A549 (cell line): ENCODE data around the gene FAM107B. TPM values are rescaled to one million over a fixed set of nuclear protein-coding genes. Genes with fewer than 3 reads are reported as not detected.
A peak's percentile ranks its signal among the peaks of the same experiment; 100 is the strongest.

Experiments
- ATAC-seq, 2 experiments: fragments of 200-7000 bp in 1 of 2; fragments of >200 bp in 1 of 2; cut with Nextera tagmentation in 1 of 2; cut with Tn5 transposase in 1 of 2; 3 replicates each; pipeline versions ENCODE4 v1.8.0 to v1.9.1; 2018 to 2020; ENCODE audit warnings: mild to moderate bottlenecking in 1 of 2, moderate library complexity in 1 of 2
- CTCF ChIA-PET: fragments of 300-600 bp; sonication (Branson Sonifier 250); formaldehyde crosslinking; extraction: SDS; loops from one replicate; lab custom pipeline; 2021; ENCODE audit warnings: antibody characterized with exemption, inconsistent platforms; lab: Yijun Ruan, JAX
- POLR2A ChIA-PET: fragments of 350-600 bp; formaldehyde crosslinking; extraction: SDS; loops from one replicate; lab custom pipeline; 2021; ENCODE audit warnings: antibody characterized with exemption, inconsistent platforms; lab: Yijun Ruan, JAX
- DNase-seq, 2 experiments: peaks; one replicate each; pipeline versions ENCODE4 v3.0.0 to v3.0.0-alpha.2; 2011 to 2016; ENCODE audit warnings: low read depth in 1 of 2, low spot score in 1 of 2
- FAIRE-seq: peaks from 2 replicates; lab custom pipeline; 2011; peaks lifted over from hg19 to GRCh38; lab: Jason Lieb, UNC
- H3K27ac ChIP-seq, 2 experiments: fragments of >200 bp; sonication (Bioruptor Twin); formaldehyde crosslinking; 3 replicates each; pipeline ENCODE4 v1.5.1; 2016 to 2017
- H3K4me1 ChIP-seq: fragments of >200 bp; sonication (Bioruptor Twin); formaldehyde crosslinking; 3 replicates; pipeline ENCODE4 v1.6.1; 2016
- H3K4me2 ChIP-seq: fragments of >200 bp; sonication (Bioruptor Twin); formaldehyde crosslinking; 3 replicates; pipeline ENCODE4 v1.6.1; 2016
- H3K4me3 ChIP-seq: fragments of >200 bp; sonication (Bioruptor Twin); formaldehyde crosslinking; 3 replicates; pipeline ENCODE4 v1.5.1; 2016
- H3K9me3 ChIP-seq: fragments of >200 bp; sonication (Bioruptor Twin); formaldehyde crosslinking; 3 replicates; pipeline ENCODE4 v1.6.1; 2016
- CBX2 ChIP-seq: fragments of 200-600 bp; sonication (generic); IDR thresholded peaks from 2 replicates; pipeline ENCODE4 v1.6.1; 2016; ENCODE audit warnings: low read depth, mild to moderate bottlenecking, borderline replicate concordance
- CHD2 ChIP-seq: fragments of 150-350 bp; IDR thresholded peaks from 2 replicates; pipeline ENCODE4 v1.6.1; 2014; ENCODE audit warnings: low read length; ENCODE audit not compliant: partially characterized antibody
- CTCF ChIP-seq: fragments of >200 bp; sonication (Bioruptor Twin); formaldehyde crosslinking; IDR thresholded peaks from 3 replicates; pipeline ENCODE4 v1.5.1; 2016
- E2F6 ChIP-seq: IDR thresholded peaks from 2 replicates; pipeline ENCODE4 v1.6.1; 2012; ENCODE audit warnings: low read depth, borderline replicate concordance
- EHF ChIP-seq: fragments of 250-450 bp; sonication (Bioruptor Pico); IDR thresholded peaks from 2 replicates; pipeline ENCODE4 v1.5.0; 2020; ENCODE audit warnings: mild to moderate bottlenecking
- EHMT2 ChIP-seq: fragments of 200-600 bp; sonication (generic); IDR thresholded peaks from 2 replicates; pipeline ENCODE4 v1.6.1; 2016; ENCODE audit warnings: antibody characterized with exemption, low read depth, mild to moderate bottlenecking, moderate library complexity
- ESRRA ChIP-seq: fragments of 150-350 bp; IDR thresholded peaks from 2 replicates; pipeline ENCODE4 v1.6.1; 2014; ENCODE audit warnings: mild to moderate bottlenecking, low read length, borderline replicate concordance
- FOSB ChIP-seq: fragments of 250-450 bp; sonication (Bioruptor Pico); IDR thresholded peaks from 2 replicates; pipeline ENCODE4 v1.5.0; 2020; ENCODE audit warnings: mild to moderate bottlenecking, moderate library complexity
- FOSL2 ChIP-seq, 2 experiments: fragments of 450-650 bp in 1 of 2; fragments of >200 bp in 1 of 2; sonication (Bioruptor Twin) in 1 of 2; formaldehyde crosslinking; IDR thresholded peaks; 2 replicates each; pipeline versions ENCODE4 v1.5.0 to v1.6.1; 2016 to 2020; ENCODE audit warnings: mild to moderate bottlenecking in 1 of 2, moderate library complexity in 1 of 2
- HES2 ChIP-seq: fragments of >200 bp; sonication (Bioruptor Twin); formaldehyde crosslinking; IDR thresholded peaks from 2 replicates; pipeline ENCODE4 v1.6.1; 2016
- HEYL ChIP-seq: fragments of 250-450 bp; sonication (Bioruptor Pico); IDR thresholded peaks from 2 replicates; pipeline ENCODE4 v1.8.0; 2021; ENCODE audit warnings: mild to moderate bottlenecking, moderate library complexity
- HMGXB4 ChIP-seq: fragments of 250-450 bp; sonication (Bioruptor Pico); IDR thresholded peaks from 2 replicates; pipeline ENCODE4 v1.5.0; 2021; ENCODE audit warnings: mild to moderate bottlenecking, moderate library complexity, borderline replicate concordance
- HOXA7 ChIP-seq: fragments of 250-450 bp; sonication (Bioruptor Pico); IDR thresholded peaks from 2 replicates; pipeline ENCODE4 v1.5.0; 2020; ENCODE audit warnings: mild to moderate bottlenecking, moderate library complexity
- JUNB ChIP-seq: fragments of >200 bp; sonication (Bioruptor Twin); formaldehyde crosslinking; IDR thresholded peaks from 2 replicates; pipeline ENCODE4 v1.6.1; 2016
- KDM1A ChIP-seq: fragments of 200-600 bp; sonication (generic); IDR thresholded peaks from 2 replicates; pipeline ENCODE4 v1.6.1; 2016; ENCODE audit warnings: low read depth, mild to moderate bottlenecking
- KDM5A ChIP-seq: fragments of 200-600 bp; sonication (generic); IDR thresholded peaks from 2 replicates; pipeline ENCODE4 v1.6.1; 2016; ENCODE audit warnings: antibody characterized with exemption, mild to moderate bottlenecking
- MAX ChIP-seq: IDR thresholded peaks from 2 replicates; pipeline ENCODE4 v1.6.1; 2012
- MYC ChIP-seq: IDR thresholded peaks from 2 replicates; pipeline ENCODE4 v1.6.1; 2012; ENCODE audit warnings: mild to moderate bottlenecking, inconsistent platforms, low read length, improper control_type of control experiment, borderline replicate concordance
- NFE2L2 ChIP-seq: fragments of 150-350 bp; conservative IDR thresholded peaks from 2 replicates; pipeline ENCODE4 v1.6.1; 2014; ENCODE audit warnings: low read length
- POLR2AphosphoS2 ChIP-seq: conservative IDR thresholded peaks from 2 replicates; pipeline ENCODE4 v1.6.1; 2012; ENCODE audit warnings: low read length, improper control_type of control experiment, inconsistent platforms
- RAD21 ChIP-seq, 2 experiments: fragments of >200 bp in 1 of 2; sonication (Bioruptor Twin) in 1 of 2; formaldehyde crosslinking in 1 of 2; IDR thresholded peaks in 1 of 2; conservative IDR thresholded peaks in 1 of 2; 2 replicates in 1 of 2; 3 replicates in 1 of 2; pipeline ENCODE4 v1.6.1; 2012 to 2018; ENCODE audit warnings: inconsistent platforms in 1 of 2
- RARB ChIP-seq: fragments of 250-450 bp; sonication (Bioruptor Pico); IDR thresholded peaks from 2 replicates; pipeline ENCODE4 v1.8.0; 2021; ENCODE audit warnings: mild to moderate bottlenecking, moderate library complexity
- RFX5 ChIP-seq: fragments of 450-650 bp; IDR thresholded peaks from 2 replicates; pipeline ENCODE4 v1.7.1; 2014; ENCODE audit warnings: antibody characterized with exemption, mild to moderate bottlenecking, moderate library complexity
- SMC3 ChIP-seq: fragments of >200 bp; sonication (Bioruptor Twin); formaldehyde crosslinking; IDR thresholded peaks from 3 replicates; pipeline ENCODE4 v1.6.1; 2018; ENCODE audit warnings: inconsistent platforms
- SREBF2 ChIP-seq: fragments of 450-650 bp; IDR thresholded peaks from 2 replicates; pipeline ENCODE4 v1.6.1; 2014; ENCODE audit warnings: mild to moderate bottlenecking, moderate library complexity
- USF2 ChIP-seq: fragments of 450-650 bp; IDR thresholded peaks from 2 replicates; pipeline ENCODE4 v1.6.1; 2014; ENCODE audit warnings: antibody characterized with exemption
- ZC3H11A ChIP-seq: fragments of 450-650 bp; IDR thresholded peaks from 2 replicates; pipeline ENCODE4 v1.6.1; 2014; ENCODE audit warnings: antibody characterized with exemption, mild to moderate bottlenecking
- WGBS: methylation state at CpG from one replicate; pipeline ENCODE4 v1.1.6; 2017; ENCODE audit errors: missing lambda C conversion rate; 5-methylcytosine and 5-hydroxymethylcytosine counted together
- polyA plus RNA-seq, 4 experiments: library from polyadenylated mRNA; depleted of rRNA in 3 of 4; stranded (reverse); fragments of >200 nt; fragmentation: RNase III in 1 of 4; extraction: RNeasy Plus Mini Kit Qiagen cat#74134 plus additional on column Dnase treatment in 1 of 4; gene quantifications; 2 replicates in 3 of 4; 3 replicates in 1 of 4; pipeline ENCODE4 v1.2.3, GENCODE V29; 2011 to 2017

Gene FAM107B
- polyA plus RNA-seq, 2 of the 4 experiments (the other 2 are of a cell fraction) = 99.9 to 173 TPM

GRCh38 chr10:14531974-14532373, 242.7 kb downstream of the FAM107B start:
- H3K4me3 ChIP-seq = 0 out of 3 replicates have a peak overlapping the region, but pooled peaks have one; percentile 33
- peak overlapping the region; percentile 75 to 78 for H3K27ac ChIP-seq
- no peaks in the 10 kb centered on the region for H3K9me3 ChIP-seq
- no peak for TF ChIP-seq CTCF
- TF ChIP-seq CBX2 = no peak
- no peak for TF ChIP-seq FOSB (CRISPR knock-in tag)
- TF ChIP-seq JUNB = no peak
- no peak for TF ChIP-seq EHF (CRISPR knock-in tag)
- TF ChIP-seq POLR2AphosphoS2 = no peak
- no peak for TF ChIP-seq ZC3H11A
- TF ChIP-seq ESRRA = no peak
- TF ChIP-seq E2F6 = no peak; the same call in 1 of the 2 replicates
- no peak for TF ChIP-seq RARB (CRISPR knock-in tag)
- TF ChIP-seq HMGXB4 (CRISPR knock-in tag) = no peak
- no peak for TF ChIP-seq MAX
- TF ChIP-seq HES2 = no peak
- TF ChIP-seq HOXA7 (CRISPR knock-in tag) = no peak
- no peak for TF ChIP-seq EHMT2
- no peak for TF ChIP-seq NFE2L2
- TF ChIP-seq FOSL2 (IDR thresholded peaks at IDR 0.05) = no peak
- TF ChIP-seq FOSL2 (CRISPR knock-in tag; IDR thresholded peaks at IDR 0.05) = no peak
- 81% methylated on average over 5 of the region's 5 CpGs for whole genome bisulfite sequencing
- ChIA-PET POLR2A (no interaction called here), CTCF (interaction anchor here (0.8 to 1.2 kb wide), 2 partner anchors 192 to 337 kb away, joined by 3 read pairs; no protein-coding TSS in a partner anchor)
- no peak for DNase-seq
- ATAC-seq = no peak
- H3K4me1 ChIP-seq = peaks cover 98% of the 10 kb centered on the region
- FAIRE-seq = no peak
- H3K4me2 ChIP-seq = peak overlapping the region; percentile 93

GRCh38 chr10:14530465-14530864, 244.2 kb downstream of the FAM107B start:
- no peak for ATAC-seq
- ChIA-PET POLR2A (no interaction called here), CTCF (interaction anchor here (1.1 to 1.4 kb wide), 2 partner anchors 32 to 292 kb away, joined by 3 to 5 read pairs; no protein-coding TSS in a partner anchor)
- no peak for TF ChIP-seq HEYL (CRISPR knock-in tag)
- no peak for TF ChIP-seq KDM5A
- TF ChIP-seq CBX2 = no peak
- no peak for TF ChIP-seq SMC3
- no peak for TF ChIP-seq CHD2
- TF ChIP-seq RFX5 = no peak
- no peak for TF ChIP-seq E2F6
- no peak for TF ChIP-seq MYC
- no peak for TF ChIP-seq USF2
- no peak for TF ChIP-seq EHMT2
- no peak for TF ChIP-seq SREBF2
- no peak for TF ChIP-seq JUNB
- TF ChIP-seq KDM1A = no peak
- TF ChIP-seq FOSB (CRISPR knock-in tag) = no peak
- TF ChIP-seq RAD21 (conservative IDR thresholded peaks at IDR 0.05 in 1 of 2, IDR thresholded peaks at IDR 0.05 in 1 of 2) = no peak
- no peak for TF ChIP-seq HOXA7 (CRISPR knock-in tag)
- Histone ChIP-seq H3K4me3 (no peak overlapping the region), H3K9me3 (no peaks in the 10 kb centered on the region), H3K27ac (peak overlapping the region in 1 of 2 experiments; percentile 10; a peak in 2 of 6 replicates), H3K4me2 (peak overlapping the region; percentile 93; the same call in 2 of the 3 replicates), H3K4me1 (peaks cover 91% of the 10 kb centered on the region)
- no peak for DNase-seq
- 62% methylated on average over 5 of the region's 5 CpGs for WGBS
- FAIRE-seq = no peak
